Neuron (in vitro differentiated cells): ENCODE results near the gene NES.

Experiments
- H2AFZ ChIP-seq: one replicate; pipeline ENCODE4 v1.6.1; 2013; ENCODE audit warnings: low read depth, mild to moderate bottlenecking, inconsistent platforms, low read length, moderate library complexity
- H3K27me3 ChIP-seq: one replicate; pipeline ENCODE4 v1.6.1; 2013; ENCODE audit warnings: low read length; ENCODE audit not compliant: insufficient read depth
- H3K36me3 ChIP-seq: one replicate; pipeline ENCODE4 v1.6.1; 2013; ENCODE audit warnings: low read length; ENCODE audit not compliant: insufficient read depth
- H3K4me1 ChIP-seq: one replicate; pipeline ENCODE4 v1.6.1; 2013; ENCODE audit warnings: low read length; ENCODE audit not compliant: insufficient read depth
- H3K4me3 ChIP-seq: 2 replicates; pipeline ENCODE4 v1.5.1; 2013; ENCODE audit warnings: mild to moderate bottlenecking, low read length, moderate library complexity
- H3K9me3 ChIP-seq: one replicate; pipeline ENCODE4 v1.6.1; 2013; ENCODE audit warnings: low read length

Gene NES

DNA sequence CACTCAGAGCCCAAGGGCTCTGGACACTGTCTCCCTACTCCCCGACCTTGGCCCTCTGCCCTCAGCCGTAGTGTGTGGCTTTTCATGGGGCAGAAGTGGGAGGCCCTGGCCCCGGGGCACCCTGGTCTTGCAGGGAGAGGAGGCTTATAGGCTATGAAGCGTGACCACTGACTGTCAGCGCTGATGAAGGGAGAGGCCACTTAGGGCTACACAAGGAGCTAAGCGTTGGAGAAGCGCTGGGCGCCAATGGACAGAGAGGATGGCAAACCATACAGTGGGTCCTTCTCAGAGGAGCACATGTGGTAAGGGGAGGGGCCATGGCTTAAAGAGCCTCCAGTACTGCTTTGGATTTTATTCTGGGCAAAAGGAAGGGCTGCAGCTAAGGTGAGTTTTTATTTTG lies 20.3 kb upstream of the NES start:
- H3K4me1 ChIP-seq, result peaks cover 20% of the 10 kb centered on the region

DNA sequence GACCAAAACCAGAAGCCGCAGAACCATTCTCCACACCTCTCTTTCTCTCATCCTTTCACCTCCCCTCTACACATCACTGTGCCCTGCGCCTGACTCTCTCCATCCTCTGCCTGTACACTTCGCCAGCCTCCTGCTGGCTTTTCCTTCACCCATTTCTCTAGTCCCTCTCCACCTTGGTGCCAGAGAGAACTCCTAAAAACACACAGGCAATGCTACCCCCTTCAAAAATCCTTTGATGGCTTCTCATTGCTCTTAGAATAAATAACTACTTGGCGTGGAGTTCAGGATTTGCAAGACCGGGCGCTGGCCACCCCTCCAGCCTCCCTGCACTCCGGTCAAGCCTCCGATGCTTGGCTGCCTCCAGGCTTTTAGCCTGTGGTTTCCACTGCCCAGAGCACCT lies 19.5 kb upstream of the NES start:
- Histone ChIP-seq H3K4me3 (no peak overlapping the region), H3K9me3 (no peaks in the 10 kb centered on the region), H3K27me3 (peaks cover 4% of the 10 kb centered on the region), H2AFZ (no peak overlapping the region), H3K4me1 (peaks cover 27% of the 10 kb centered on the region), H3K36me3 (peaks cover 4% of the 10 kb centered on the region)

More for the DNA sequence above, 20.3 kb upstream of the NES start:
- H3K27me3 ChIP-seq, result no peaks in the 10 kb centered on the region
- H2AFZ ChIP-seq, result no peak overlapping the region
- H3K36me3 ChIP-seq, result peaks cover 4% of the 10 kb centered on the region
- no peaks in the 10 kb centered on the region for H3K9me3 ChIP-seq
- H3K4me3 ChIP-seq, result no peak overlapping the region

DNA sequence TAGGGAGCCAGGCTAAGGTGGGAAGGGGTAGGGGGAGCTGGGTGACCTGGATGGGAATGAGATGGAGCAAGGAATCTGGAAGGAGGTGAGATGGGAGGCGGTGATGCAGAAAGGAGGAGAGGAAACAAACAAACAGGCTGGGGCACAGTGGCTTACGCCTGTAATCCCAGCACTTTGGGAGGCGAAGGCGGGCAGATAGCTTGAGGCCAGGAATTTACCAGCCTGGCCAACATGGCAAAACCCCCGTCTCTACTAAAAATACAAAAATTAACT lies 17.4 kb upstream of the NES start:
- Histone ChIP-seq H3K4me1 (peaks cover 44% of the 10 kb centered on the region), H3K36me3 (peaks cover 4% of the 10 kb centered on the region), H2AFZ (no peak overlapping the region), H3K27me3 (peaks cover 12% of the 10 kb centered on the region), H3K9me3 (no peaks in the 10 kb centered on the region), H3K4me3 (no peak overlapping the region)

DNA sequence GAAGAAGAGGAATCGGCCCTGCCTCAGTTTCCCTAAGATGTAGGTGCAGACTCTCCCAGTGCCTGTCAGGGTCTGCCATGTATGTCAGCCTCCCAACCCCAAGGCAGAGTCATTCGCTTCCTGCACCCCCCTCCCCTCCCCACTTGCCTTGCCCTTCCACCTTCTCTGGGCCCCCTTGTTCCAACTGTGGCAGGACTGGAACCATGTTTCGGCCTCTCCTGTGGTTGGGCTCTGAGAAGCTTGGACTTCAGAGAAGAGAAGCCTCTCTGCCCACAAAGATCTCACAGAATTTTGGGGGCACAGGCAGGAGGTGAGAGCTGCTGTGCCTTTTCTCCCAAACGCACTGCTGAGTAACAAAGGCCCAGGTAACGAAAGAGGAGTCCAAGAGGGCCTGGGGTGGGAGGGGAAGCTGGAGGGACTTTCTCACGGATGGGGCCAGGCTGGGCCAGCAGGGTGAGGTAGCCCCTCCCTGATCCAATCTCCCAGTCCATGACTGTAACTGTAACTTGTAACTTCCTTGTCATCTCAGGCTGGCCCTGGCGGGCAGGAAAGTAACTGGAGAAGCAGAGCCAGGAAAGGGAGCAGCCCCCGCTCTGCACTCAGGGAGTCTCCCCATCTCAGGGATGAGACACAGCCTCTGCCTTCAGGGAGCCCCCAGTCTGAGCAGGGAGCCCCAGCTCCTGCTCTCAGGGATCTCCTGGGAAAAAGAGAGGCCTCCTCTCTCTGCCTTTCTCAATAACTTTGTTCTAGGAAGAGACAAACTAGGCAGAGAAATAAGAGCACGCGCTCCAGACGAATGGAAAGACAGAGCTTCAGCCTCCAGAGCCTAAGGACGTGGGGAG lies 16.9 kb upstream of the NES start:
- Histone ChIP-seq H3K36me3 (peaks cover 3% of the 10 kb centered on the region), H3K27me3 (peaks cover 12% of the 10 kb centered on the region), H2AFZ (no peak overlapping the region), H3K4me1 (peaks cover 49% of the 10 kb centered on the region), H3K9me3 (no peaks in the 10 kb centered on the region), H3K4me3 (no peak overlapping the region)

DNA sequence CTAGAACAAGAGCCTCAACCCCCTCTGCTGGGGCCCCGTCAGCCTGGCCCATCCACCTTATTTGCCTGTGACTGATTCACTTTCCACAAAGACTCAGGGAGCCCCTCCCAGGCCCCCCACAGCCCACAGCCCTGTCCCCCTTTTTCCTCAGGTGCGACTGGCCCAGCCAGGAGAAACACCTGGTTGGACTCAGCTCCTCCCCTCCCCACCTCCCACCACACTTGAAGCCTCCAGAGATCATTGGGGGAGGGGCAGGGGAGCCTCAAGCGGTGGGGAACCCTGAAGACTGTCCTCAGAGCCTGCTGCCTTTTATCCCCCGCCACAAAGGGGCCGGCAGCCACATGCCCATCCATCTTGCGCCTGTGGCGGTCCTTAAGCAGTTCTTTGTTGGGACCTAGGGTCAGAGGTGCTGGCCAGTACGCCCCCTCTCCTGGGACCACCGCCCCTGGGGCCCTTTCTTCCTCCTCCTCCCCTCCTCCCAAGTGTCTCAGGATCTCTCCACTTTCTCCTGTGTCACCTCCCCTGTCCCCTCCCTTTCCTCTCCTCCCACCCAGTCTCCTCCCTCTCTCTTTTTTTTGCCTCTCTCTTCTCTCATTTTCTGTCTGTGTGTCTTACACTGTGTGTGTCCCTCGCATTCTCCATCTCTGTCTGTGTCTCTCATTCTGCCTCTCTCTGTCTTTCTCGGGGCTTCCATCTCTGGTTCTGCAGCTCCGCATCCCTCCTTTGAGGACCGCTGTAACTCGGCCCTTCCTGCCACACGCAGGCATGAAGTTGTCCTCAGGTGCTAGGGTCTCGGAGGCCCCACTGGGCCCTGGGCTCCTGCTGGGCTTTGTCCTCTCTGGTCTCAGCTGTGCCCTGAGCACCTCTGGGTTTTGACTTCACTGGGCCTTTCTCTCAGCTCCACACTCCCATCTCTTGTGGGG lies 16.0 kb upstream of the NES start:
- H3K9me3 ChIP-seq, result no peaks in the 10 kb centered on the region
- H2AFZ ChIP-seq, result peak overlapping the region; percentile 28
- H3K4me1 ChIP-seq, result peaks cover 50% of the 10 kb centered on the region
- H3K4me3 ChIP-seq, result no peak overlapping the region
- H3K27me3 ChIP-seq, result peaks cover 12% of the 10 kb centered on the region
- H3K36me3 ChIP-seq, result no peaks in the 10 kb centered on the region

DNA sequence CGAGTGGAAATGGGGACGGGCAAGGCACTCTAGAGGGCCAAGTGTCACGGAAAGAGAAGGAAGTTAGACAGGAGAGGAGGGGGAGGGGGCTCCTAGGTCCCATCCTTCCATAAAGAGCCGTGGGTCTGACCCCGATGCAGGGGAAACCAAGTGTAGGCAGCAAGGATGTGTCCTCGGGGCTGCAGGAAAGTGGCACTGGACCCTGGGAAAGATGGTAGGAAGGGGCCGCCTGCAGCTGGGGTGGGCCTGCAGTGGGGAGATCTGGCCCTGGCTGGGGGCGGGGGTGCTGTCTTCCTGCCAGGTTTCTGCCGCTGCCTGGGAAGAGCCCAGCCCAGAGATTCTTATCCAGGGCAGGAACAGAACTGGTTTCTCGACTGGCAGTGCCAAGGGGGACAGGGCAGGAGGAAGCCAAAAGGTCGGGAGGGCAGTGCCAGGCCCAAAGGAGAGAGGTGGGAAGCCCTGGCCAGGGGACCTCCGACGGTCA lies 15.3 kb upstream of the NES start:
- peaks cover 12% of the 10 kb centered on the region for H3K27me3 ChIP-seq
- H3K36me3 ChIP-seq, result no peaks in the 10 kb centered on the region
- H3K9me3 ChIP-seq, result no peaks in the 10 kb centered on the region
- no peak overlapping the region for H2AFZ ChIP-seq
- peaks cover 50% of the 10 kb centered on the region for H3K4me1 ChIP-seq
- no peak overlapping the region for H3K4me3 ChIP-seq

DNA sequence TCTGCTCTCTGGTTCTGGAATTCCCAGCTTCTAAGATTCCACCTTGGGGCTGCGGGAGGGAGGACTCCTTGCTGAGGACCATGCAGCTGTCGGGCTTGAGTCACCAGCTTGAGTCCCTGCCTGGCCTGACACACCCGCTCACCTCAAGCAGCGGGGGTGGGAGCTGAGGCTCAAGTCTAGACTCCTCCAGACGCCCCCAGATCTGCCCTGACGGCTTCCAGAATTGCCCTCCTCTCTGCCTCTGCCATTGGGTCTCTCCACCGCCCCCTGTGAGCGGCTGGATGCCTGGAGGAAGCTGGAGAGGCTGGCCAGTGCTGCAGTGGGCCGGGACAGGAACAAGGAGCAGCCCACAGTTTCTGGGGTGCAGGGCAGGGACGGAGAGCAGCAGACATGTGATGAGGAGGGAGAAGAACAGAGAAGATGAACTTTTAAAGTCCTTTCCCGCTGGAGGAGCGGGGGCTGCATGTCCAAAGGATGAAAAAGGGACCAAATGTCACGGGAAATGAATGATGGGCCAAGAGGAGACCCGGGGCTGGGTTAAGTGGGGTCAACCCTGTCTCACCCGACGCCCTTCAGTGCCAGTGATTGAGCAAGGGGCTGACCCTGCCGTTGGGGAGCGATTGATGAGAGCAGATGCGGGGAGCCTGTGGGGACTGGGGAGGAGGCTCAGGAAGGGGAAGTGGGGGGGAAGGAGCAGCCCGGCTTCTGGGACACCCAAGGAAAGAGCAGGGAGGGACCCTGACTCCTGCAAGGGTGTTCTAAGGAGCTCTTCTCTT lies 14.6 kb upstream of the NES start:
- Histone ChIP-seq H3K4me3 (no peak overlapping the region), H2AFZ (no peak overlapping the region), H3K9me3 (no peaks in the 10 kb centered on the region), H3K36me3 (no peaks in the 10 kb centered on the region), H3K4me1 (peaks cover 50% of the 10 kb centered on the region), H3K27me3 (peaks cover 12% of the 10 kb centered on the region)

DNA sequence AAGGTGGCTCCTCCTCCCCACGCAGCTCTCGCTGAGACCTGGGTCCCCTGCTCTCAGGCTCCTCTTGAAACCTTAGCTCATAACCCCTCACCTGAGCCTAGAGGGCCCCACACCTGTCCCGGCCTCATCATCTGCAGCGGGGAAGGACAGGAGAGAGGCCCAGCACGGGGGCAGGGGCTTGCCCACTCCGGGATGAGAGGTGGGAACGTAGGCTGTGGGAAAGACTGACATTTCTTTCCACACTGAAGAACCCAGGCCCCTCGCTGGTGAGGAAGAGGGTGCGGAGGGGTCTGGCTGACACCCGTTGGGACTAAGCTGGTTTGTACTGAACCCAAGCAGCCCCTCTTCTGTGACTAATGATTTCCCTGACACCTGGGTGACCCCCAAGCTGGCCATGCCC lies 14.0 kb upstream of the NES start:
- Histone ChIP-seq H3K9me3 (no peaks in the 10 kb centered on the region), H3K36me3 (no peaks in the 10 kb centered on the region), H3K27me3 (peaks cover 12% of the 10 kb centered on the region), H3K4me1 (peaks cover 50% of the 10 kb centered on the region), H2AFZ (no peak overlapping the region), H3K4me3 (no peak overlapping the region)

DNA sequence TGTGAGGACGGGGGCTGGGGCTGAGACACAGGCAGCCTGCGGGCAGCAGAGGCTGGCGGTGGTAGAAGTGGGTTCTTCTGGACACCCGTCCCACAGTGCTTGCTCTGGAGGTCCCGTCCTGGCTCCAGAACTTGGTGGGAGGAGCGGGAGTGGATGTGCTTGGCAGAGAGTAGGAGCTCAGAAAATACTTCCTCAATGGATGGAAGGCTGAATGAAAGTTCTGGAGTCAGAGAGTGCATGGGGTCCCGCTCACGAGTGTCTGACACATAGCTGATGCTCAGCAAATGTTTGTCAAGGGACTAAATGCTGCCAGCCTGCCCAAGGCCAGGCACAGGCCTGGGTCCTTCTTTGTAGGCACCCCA lies 13.4 kb upstream of the NES start:
- H3K9me3 ChIP-seq, result no peaks in the 10 kb centered on the region
- H3K36me3 ChIP-seq, result no peaks in the 10 kb centered on the region
- peaks cover 12% of the 10 kb centered on the region for H3K27me3 ChIP-seq
- no peak overlapping the region for H3K4me3 ChIP-seq
- peaks cover 50% of the 10 kb centered on the region for H3K4me1 ChIP-seq
- no peak overlapping the region for H2AFZ ChIP-seq

DNA sequence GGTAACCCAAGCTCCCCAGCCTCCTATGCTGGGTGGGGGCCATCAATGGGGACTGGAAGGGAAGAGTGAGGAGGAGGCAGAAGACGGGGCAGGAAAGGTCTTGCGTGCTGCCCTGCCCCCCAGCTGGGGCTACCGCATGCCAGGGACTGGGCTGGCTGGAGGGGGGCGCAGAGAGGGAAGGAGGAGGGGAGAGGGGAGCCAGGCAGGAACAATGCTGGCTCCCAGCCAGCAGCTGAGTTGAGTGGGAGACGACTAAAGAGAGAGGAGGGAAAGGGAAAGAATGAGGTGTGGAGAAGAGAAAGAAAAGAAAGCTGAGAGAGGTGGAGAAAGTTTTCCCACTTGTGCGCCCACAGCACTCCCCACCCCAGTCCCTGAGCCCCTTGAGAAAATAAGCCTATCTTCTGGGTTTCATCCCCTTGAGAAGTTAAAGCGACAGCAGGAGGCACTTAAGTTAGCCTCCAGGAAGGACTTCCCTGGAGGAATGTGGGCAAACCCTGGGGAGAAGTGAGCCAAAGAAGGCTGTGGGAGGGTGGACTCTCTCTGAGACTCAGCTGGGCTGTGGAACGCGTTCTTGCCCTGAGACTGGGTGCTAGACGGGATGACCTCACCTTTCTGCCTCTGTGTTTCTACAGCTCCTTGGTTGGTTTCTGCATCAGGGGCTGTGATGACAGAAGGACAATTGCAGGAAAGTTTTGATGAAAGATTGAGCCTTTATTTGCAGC lies 12.9 kb upstream of the NES start:
- no peaks in the 10 kb centered on the region for H3K36me3 ChIP-seq
- H3K4me3 ChIP-seq, result no peak overlapping the region
- no peaks in the 10 kb centered on the region for H3K9me3 ChIP-seq

DNA sequence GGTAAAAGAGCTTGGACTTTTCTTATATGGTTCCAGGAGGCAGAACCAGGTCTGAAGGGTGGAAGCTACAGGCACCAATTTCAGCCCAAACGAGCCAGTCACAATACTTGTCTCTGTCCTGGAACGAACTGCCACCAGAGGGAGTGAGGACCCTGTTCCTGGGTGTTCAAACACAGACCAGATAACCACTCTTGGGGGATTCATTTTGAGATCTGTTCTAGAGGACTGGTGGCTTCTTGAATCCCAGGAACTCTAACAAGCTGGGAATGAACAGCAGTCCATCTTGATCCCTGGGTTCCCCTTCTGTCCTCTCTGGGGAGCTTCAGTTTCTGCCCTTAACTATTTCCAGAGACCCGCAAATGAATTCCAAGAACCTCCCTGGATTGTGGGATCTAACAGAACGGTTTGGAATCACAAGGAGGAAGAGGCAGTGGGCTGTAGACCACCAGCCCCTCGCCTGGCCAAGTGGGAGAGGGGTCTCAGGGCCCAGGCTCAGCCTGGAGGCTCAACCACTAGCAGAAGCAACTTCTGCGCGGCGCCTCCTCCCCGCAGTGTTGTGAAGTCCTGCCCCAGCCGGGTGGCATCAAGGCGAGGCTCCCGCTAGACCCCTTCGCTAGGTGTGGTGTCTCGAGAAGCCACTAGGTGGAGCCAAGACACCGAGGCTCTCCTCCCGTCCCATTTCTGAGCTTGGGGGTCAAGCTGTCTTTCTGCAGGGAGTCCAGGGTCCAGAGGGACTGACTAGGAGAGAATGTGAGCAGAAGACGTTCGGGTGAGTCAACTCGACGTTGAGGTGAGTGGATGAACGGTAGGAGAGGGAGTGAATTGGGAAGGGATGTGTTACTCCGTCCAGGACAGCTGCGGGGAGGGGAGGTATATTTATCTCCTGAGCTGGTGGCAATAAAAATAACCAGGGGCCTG lies 12.1 kb upstream of the NES start:
- Histone ChIP-seq H3K36me3 (no peaks in the 10 kb centered on the region), H3K9me3 (no peaks in the 10 kb centered on the region), H3K4me1 (peaks cover 48% of the 10 kb centered on the region), H3K4me3 (peak overlapping the region; percentile 30), H2AFZ (peak overlapping the region; percentile 82), H3K27me3 (peaks cover 19% of the 10 kb centered on the region)

More for the DNA sequence above, 12.9 kb upstream of the NES start:
- Histone ChIP-seq H2AFZ (no peak overlapping the region), H3K27me3 (peaks cover 12% of the 10 kb centered on the region), H3K4me1 (peaks cover 50% of the 10 kb centered on the region)
